Activated CD4-positive, alpha-beta T cell treated with anti-CD3 and anti-CD28 coated beads for 48 hours (primary cell): ENCODE measurements around the gene SMTNL2.
"Not testable (repeated sequence)": the region's sequence is repeated elsewhere in the genome, so short reads cannot be mapped to it uniquely, and the experiment has no call there.

Experiments
- DNase-seq: peaks from one replicate; pipeline ENCODE4 v3.0.0-alpha.2; 2020

The SMTNL2 gene

DNA sequence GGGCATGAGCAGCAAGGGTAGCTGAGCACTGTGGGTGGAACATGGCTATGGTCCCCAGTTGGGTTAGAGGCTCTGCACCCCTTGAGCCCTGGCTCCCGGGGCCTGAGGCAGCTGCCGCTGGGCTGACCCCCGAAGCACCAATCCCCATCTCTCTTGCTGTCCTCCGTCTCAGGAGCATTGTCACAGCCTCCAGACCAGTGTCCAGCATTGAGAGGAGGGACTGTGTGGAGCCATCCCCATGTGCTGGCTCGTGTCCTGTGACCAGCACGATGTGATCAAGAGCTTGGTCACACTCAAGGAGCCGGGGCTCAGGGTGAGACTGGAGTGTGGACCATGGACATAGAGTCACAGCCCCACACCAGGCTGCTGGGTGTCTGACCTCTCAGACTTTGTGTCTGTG lies 2.9 kb downstream of the SMTNL2 start:
- no peak for DNase-seq

DNA sequence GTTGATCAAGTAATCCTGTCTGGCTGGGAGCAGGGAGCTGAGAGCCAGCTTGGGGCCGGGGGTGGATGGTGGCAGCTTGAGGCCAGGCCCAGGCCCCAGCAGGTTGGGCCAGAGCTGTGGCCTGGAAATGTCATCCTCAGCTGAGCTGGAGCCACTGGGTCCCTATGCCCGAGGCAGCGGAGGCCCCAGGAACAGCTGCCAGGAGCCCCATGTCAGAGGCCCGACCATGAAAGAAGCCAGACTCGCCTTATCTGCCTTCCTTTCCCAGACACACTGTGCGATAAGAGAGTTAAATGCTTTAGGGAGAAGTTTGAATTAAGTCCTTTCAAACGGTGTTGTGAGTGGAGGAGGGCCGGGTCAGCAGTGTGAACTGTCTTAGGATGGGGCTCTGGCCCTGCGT lies 3.5 kb downstream of the SMTNL2 start:
- no peak for DNase-seq

DNA sequence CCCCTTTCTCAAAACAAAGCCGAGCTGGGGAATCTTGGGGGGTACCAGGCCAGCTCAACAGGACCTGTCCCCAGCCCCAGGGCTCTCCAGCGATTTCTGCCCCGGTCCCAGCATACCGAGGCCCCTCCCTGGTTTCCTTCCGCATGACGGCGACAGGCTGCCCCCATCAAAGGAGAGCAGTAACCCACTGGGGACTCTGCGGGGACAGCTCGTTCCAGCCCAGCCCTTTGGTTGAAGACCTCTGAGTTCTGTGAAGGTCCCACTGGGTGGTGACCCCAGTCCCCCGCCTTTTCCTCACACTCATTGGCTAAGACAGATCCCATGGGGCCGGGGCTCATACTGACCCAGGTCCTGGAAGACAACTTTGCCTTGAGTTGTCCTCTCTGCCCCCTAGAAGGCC lies 4.1 kb downstream of the SMTNL2 start:
- DNase-seq, result no peak

DNA sequence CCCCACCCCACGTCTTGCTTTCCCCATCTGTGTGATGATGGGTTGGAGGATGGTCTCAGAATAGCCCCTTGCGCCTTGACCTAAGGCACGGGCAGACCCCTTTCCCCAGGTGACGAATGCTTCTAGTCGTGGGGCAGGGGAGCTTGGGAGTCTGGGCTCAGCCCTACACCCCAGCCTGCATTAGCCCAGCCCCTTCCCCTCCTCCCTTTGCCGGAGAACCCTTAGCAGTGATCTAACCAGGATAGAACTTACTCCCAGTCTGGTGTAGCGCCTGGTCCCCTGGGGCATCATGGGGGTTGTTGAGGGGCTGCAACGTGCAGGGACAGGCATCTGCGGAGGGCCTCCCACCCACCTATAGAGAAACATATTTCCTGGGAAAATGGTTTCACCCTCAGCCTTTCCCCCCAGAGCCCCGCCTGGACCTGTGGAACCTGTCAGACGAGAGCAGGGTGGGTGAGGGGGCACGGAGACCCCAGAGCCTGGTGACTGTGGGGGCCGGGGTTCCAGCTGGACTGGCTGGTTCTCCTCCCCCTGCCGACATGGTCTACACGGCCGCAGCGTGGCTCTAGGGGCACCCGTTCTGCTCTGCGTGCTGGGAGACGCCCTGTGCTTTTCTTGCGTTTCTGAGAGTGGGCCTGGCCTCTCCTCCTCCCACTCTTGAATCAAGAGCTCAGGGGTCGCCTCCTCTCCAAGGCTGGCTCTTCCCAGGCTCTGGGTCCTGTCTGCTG lies 4.7 kb downstream of the SMTNL2 start:
- DNase-seq, result no peak

DNA sequence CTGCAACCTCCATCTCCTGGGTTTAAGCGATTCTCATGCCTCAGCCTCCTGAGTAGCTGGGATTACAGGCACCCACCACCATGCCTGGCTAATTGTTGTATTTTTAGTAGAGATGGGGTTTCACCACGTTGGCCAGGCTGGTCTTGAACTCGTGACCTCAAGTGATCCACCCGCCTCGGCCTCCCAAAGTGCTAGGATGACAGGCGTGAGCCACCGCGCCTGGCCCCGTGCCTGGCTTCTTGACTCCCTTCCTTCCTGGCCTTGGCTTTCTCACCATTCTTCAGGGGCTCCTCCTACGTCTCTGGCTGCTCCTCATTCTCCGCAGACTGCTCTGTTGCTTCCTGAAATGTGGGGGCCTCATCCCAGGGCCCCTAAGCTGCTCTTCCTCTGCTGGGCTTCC lies 5.7 kb downstream of the SMTNL2 start:
- not testable (repeated sequence) for DNase-seq

DNA sequence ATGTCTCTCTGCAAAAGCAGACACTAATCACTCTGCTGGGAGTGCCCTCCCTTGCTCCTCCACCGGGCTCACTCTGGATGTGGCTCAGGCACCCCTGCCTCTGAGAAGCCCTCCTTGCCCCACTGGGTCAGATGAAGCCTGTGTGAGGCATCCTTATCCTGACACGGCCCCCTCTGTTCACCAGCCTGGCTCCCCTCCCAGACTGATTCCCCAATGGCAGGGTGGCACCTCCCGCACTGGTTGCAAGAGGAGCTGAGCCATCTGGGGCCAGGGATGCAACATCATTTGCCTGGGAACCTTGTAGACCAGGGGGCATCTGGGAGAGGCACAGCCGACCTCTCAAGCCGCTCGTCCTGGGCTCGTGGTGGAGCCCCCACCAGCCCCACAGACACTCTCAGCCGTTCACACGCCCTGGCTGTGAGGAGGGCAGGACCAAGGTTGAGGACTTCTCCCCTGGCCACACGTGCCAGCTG lies 6.7 kb downstream of the SMTNL2 start:
- DNase-seq, result no peak

DNA sequence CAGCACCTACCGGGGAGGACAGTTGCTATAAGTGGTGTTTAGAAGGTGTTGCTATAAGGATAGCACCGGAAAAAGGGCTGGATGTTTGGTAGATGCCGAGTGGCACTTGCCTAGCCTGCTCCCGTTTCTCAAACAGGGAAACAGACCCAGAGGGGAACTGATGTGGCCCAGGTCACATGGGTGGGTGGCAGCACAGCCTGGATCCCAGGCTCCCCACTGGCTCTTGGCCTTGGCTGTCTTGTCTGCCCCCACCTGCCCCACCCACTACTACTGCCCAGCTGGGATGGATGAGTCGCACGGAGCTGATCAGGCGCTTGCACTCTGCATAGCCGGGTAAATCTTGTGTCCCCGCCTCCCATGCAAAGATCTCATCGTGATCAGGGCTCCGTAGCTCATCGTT lies 7.2 kb downstream of the SMTNL2 start:
- no peak for DNase-seq

DNA sequence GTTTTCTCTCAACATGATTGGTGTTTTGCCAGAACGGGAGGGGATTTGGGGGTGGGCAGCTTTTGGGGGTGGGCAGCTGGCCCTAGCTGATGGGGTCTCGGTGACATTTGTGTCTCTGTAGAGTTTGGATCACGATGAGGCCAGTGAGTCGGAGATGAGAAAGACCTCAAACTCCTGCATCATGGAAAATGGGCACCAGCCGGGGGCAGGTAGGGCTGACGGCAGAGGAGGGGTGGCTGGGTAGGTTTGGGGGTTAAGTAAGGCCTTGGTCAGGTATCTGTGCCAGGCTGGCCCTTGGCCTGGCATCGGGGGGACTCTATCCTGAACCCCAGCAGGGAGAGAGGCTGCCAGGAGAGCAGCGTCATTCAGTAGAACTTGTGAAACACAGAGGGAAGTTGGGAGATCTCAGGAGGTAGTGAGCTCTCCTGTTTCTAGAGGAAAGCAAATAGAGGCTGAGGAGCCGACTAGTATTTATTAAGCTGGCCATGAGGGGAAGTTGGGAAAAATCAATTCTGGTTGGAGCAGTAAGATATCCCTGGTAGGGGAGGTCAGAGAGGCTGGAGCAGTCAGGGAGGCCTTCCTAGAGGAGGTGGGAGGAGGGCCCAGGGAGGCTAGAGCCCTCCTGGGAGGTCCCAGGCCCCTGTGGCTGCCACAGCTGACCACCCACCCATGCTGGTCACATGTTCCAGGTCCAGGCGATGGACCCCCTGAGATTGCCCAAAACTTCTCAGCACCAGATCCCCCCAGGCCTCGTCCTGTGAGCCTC lies 8.1 kb downstream of the SMTNL2 start:
- DNase-seq, result no peak

DNA sequence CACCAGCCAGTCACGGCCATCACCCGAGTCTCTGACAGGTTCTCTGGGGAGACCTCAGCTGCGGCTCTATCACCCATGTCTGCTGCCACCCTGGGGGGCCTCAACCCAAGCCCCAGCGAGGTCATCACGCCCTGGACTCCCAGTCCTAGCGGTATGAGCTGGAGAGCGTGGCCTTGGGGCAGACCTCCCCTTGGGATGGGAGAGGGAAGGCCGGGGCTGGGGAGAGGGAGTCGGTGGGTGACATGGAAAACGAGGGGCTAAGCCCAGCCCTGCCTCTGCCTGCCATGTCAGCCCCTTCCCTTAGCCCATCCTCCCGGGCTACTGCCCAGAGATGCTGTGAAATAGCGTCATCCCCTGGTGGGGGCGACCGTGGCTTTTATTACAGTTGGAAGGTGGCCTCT lies 8.7 kb downstream of the SMTNL2 start:
- no peak for DNase-seq

DNA sequence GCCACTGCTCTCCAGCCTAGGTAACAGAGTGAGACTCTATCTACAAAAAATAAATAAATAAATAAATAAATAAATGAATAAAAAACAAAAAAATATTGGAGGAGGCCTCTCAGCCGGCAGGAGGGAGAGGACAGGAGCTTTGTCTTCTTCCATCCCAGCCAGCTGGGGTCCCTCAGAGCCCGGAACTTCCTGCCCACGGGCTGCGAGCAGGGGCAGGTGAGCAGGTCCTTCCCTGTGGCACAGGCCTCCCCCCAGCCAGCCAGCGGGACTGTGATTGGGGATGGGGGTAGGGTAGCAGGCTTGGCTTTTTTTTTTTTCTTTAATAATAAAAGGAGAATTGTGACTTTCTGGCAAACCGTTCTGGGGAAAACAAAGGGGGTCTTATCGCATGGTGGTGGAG lies 10.1 kb downstream of the SMTNL2 start:
- DNase-seq, result no peak

DNA sequence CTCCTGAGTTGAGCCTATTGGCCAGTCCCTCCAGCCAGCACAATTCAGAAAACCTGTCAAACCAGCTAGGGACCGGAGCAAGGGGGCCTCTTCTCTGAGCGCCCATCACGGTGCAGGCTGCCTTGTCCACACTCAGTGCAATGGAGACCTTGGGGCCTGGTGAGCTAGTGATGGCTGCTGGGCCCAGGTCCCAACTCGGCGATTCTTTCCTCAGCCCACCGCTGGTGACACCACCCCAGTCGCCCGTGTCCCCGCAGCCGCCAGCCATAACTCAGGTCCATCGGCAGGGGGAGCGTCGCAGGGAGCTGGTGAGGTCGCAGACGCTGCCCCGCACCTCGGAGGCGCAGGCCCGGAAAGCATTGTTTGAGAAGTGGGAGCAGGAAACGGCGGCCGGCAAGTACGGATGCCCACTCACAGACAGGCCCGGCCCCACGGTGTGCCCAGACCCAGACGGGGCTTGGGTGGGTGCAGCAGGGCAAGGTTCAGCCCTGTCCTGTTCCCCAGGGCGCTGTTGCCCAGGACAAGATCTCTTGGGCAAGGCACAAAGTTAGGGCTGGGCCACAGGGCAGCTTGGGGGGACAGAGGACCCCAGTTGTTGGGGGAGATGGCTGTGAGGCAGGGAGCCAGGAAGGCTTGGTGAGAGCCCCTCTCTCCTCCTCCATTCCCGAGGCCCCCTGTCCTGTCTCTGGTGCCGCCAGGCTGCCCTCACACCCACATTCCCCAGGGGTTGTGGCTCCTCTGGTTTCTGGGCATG lies 10.8 kb downstream of the SMTNL2 start:
- DNase-seq, result peak; percentile 66

DNA sequence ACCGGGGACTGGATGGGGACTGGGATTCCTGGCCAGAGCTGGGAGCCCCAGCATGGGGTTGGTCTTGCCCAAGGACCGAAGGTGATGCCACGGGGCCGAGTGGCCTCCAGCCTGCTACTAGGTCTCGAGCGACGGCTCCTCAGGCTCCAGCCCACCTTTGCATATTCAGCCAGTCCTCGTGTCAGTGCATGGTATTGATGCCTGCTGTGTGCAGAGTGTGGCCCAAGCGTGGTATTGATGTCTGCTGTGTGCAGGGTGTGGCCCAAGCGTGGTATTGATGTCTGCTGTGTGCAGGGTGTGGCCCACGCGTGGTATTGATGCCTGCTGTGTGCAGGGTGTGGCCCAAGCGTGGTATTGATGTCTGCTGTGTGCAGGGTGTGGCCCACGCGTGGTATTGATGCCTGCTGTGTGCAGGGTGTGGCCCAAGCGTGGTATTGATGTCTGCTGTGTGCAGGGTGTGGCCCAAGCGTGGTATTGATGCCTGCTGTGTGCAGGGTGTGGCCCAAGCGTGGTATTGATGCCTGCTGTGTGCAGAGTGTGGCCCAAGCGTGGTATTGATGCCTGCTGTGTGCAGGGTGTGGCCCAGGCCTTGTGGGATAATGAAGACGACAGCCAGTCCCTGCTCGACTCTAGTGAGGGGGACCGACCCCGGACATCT lies 11.5 kb downstream of the SMTNL2 start:
- DNase-seq, result not testable (repeated sequence)

DNA sequence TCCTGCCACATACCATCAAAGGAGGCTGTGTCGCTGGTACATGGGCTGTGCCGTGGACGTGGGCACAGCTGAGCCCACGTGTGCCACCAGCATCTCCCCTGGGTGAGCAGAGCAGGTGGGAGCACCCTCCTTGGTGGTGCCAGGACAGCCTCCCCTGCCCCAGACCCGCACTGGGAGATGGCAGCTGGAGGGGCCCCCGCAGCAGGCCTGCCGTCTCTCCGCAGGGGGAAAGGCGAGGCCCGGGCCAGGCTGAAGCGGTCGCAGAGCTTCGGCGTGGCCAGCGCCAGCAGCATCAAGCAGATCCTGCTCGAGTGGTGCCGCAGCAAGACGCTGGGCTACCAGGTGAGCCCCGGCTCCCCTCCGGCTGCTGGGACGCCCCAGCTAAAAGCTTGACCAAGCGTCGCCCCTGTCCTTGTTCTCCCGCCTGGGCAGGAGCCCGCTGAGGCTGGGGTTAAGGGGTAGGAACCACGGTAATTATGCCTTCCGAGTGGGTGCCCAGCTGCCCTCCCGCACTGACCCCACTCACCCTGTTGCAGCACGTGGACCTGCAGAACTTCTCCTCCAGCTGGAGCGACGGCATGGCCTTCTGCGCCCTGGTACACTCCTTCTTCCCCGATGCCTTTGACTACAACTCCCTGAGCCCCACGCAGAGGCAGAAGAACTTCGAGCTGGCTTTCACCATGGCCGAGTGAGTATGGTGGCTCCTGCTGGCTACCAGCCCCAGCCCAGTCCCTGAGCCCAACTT lies 12.5 kb downstream of the SMTNL2 start:
- DNase-seq, result no peak

DNA sequence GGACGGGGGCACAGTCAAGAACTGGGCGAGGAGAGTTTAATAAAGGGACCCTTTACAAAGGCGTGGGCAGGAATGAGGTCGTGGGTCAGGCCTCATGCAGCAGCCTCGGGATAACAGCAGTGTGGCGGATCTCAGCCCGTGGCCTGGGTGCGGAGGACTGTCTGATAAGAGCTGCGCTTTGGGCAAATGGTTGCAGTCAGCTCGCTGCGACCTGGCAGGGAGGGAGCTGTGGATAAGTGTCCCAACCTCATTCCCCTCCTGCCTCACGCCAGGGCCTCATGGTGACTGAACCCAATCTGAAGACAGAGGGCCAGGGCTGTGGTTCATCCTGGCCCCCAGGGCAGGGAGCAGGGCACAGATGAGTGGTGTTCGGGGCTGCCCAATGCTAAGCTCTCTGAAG lies 13.6 kb downstream of the SMTNL2 start:
- no peak for DNase-seq

DNA sequence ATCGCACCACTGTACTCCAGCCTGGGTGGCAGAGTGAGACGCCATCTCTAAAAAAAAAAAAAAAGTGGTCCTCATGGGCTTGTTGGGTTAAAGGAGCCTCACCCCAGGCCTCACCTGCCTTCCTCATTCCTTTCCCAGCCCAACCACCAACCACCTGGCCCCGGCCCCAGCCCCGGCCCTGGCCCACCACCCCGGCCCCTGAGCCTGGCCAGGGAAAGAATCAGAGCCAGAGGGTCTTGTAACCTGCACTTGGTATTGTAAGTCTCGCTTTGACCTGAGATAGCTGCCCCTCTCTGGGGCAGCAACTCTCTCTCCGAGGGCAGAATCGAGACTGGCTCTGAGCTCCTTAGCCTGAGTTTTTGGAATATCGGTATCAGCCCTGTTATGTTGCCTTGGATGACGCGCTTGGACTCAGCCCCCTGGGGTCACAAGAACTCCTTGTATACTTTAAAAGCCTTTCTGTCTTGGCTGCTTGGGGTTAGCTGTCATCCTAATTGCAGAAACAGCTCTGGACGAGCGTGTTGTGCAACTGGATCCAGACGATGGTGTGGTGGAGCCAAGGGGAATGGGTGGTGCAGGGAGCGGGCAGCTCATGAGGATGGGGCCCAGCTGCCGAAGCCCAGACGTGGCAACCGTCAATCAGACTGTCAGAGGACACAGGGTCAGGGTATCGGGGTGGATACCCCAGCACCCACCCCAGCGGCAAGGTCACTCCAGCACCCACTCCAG lies 14.6 kb downstream of the SMTNL2 start:
- no peak for DNase-seq

DNA sequence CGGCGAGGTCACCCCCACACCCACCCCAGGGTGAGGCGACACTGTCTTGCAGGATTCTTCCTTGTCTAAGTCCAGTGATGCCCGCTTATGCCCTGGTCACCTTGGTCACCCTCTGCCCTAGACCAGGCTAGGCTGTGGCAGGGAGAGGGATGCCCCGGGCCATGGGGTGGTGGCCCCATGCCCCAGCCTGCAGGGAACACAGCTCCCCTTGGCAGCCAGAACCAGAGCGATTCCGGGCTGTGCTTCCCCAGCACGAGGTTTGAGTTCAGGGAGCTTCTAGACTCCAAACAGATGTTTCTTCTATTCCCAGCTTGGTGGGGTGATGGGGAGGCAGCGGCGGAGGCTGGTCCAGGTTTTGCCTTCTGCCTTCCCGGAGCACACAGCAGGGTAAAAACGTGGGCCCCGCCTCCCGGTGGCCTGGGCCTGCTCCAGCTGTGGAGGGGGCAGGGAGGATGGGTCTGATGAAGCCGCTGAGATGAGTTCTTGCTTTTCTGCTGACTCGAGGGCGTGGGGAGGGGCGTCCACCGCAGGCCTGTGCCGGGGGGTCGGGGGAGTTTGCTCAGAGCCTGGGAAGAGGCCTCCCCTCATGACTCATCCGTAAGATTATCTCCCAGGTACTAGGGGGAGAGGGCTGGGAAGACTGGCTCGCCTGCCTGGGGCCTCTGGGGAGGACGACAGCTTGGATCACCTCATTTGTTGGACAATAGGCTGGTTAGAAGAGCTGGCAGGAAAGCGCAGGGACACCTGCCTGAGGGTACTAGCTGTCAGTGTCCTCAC lies 15.4 kb downstream of the SMTNL2 start:
- DNase-seq, result no peak

DNA sequence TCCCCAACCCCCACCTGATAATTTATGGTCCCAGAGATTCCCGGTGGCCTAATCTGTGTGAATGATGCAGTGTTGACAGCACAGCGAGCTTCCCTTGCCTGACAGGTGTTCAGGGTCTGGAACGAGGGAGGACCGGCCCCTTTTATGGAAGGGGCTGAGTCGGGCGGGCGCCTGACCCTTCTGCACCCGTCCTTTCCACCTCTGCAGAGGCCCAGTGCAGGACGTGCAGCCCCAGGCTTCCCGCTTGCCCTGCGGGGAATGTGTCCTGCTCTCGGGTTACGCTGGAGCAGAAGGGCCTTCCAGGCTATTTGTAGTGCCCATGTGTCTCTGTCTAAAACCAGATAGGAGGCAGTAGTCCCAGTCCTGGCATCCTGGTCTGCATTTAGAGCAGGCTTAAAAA lies 16.2 kb downstream of the SMTNL2 start:
- no peak for DNase-seq

DNA sequence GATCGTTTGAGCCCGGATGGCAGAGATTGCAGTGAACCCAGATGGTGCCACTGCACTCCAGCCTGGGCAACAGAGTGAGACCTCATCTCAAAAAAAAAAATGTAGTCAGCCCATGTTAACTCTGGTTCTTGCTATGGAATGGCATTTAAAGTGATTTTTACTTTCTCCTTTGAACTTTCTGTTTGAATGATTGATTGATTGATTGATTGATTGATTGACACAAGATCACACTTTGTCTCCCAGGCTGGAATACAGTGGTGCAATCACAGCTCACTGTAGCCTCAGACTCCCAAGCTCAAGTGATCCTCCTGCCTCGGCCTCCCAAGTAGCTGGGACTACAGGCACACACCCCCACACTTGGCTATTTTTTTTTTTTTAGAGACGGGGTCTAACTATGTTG lies 17.0 kb downstream of the SMTNL2 start:
- DNase-seq, result no peak

DNA sequence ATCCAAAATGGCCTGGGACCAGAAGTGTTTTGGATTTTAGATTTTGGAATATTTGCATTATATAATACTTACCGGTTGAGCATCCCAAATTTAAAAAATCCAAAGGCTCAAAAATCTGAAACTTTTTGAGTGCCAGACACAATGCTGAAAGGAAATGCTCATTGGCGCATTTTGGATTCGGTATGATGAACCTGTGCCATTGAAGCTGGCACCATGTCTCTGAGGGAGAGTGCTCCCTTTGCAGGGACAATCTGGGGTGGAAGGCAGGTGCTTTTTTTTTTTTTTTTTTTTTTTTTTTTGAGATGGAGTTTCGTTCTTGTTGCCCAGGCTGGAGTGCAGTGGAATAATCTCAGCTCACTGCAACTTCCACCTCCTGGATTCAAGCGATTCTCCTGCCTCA lies 17.7 kb downstream of the SMTNL2 start:
- no peak for DNase-seq

DNA sequence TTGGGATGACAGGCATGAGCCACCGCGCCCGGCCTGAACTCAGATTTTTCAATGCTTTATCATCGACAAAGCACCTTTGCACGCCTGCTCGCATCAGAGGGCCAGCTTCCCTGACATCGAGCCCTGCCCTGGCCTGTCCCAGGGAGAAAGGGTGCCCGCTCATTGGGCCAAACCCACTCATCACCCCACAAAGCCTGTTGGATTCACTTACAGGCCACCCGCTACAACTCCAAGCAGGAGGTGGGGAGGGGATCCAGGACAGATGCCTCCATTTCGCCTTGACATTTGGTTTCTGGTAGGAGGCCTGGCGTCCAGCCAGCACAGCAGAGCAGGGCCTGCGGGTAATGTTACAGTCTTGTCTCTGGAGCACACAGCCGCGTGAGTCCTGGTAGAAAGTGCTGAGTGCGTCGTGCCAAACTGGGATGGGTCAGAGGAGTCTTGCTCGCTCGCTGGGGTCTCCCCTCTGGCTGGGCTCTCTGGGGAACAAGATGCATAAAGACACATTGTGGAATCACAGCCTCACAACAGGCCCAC lies 19.8 kb downstream of the SMTNL2 start:
- no peak for DNase-seq

DNA sequence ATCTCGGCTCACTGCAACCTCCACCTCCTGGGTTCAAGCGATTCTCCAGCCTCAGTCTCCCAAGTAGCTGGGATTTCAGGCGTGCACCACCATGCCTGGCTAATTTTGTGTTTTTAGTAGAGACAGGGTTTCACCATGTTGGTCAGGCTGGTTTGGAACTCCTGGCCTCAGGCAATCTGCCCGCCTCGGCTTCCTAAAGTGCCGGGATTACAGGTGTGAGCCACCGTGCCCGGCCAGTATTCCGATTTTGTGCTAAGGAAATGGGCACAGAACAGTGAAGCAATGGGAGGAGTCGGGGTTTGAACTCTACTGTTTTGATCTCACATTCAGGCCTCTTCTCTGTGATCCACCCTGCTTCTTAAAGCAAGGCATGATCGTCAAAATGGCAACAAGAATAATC lies 20.4 kb downstream of the SMTNL2 start:
- DNase-seq, result not testable (repeated sequence)
